ENCODE results near the gene SSB. TPM values are rescaled to one million over a fixed set of nuclear protein-coding genes. Genes with fewer than 3 reads are reported as not detected.
A peak's percentile ranks its signal among the peaks of the same experiment; 100 is the strongest.

Gene SSB
- total and polyA plus RNA-seq, 2 donors from 2014 or later = 82.0 to 86.6 TPM

DNA sequence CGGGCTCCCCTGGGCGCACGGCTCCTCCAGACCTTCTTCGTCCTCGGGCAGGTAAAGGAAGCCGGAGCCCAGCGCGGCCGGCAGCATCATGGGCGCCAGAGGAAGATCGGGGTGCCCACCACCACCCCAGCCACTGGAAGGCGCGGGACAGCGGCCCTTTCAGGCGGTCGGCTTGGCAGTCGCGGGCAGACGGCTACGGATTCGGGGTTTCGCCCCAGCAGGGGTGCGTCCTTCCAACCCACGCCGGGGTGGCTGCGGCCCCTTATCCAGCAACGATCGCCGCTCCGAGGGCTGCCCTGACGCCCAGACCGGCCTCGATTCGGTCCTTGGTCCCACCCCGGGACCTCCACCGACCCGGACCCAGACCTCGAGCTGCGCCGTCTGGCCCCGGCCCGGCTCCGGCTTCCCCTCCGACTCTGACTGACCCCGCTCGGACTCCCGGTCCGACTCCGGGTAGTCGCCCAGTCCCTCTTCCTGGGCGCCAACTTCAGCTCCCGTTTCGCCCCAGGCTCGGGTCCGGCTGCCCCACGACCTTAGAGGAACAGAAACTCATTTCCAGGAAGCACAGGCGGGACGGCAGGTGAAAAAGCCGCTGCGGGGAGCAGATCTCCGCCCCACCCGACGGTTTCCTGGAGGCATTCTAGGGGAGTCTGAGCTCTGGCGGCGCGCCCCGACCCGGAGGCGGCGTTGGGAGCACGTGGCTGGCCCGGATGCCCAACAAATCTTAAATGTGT is 30.2 kb upstream of the SSB start:
- H3K27ac ChIP-seq (ENCODE audit: low read depth in 2 of 2, low read length in 2 of 2) = no peak overlapping the region
- TF ChIP-seq, protein P1, sequence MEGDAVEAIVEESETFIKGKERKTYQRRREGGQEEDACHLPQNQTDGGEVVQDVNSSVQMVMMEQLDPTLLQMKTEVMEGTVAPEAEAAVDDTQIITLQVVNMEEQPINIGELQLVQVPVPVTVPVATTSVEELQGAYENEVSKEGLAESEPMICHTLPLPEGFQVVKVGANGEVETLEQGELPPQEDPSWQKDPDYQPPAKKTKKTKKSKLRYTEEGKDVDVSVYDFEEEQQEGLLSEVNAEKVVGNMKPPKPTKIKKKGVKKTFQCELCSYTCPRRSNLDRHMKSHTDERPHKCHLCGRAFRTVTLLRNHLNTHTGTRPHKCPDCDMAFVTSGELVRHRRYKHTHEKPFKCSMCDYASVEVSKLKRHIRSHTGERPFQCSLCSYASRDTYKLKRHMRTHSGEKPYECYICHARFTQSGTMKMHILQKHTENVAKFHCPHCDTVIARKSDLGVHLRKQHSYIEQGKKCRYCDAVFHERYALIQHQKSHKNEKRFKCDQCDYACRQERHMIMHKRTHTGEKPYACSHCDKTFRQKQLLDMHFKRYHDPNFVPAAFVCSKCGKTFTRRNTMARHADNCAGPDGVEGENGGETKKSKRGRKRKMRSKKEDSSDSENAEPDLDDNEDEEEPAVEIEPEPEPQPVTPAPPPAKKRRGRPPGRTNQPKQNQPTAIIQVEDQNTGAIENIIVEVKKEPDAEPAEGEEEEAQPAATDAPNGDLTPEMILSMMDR (IDR thresholded peaks at IDR 0.05; ENCODE audit: borderline replicate concordance, extremely low read depth, insufficient read depth) = no peak
- H3K36me3 ChIP-seq (ENCODE audit: control insufficient read depth in 2 of 3, insufficient read depth in 3 of 3, low read length in 3 of 3) = no peaks in the 10 kb centered on the region
- no peak for FAIRE-seq
- intact Hi-C loops (cut with DNase I) = no loop called here
- peaks cover 0 to 2% (median 0%) of the 10 kb centered on the region in 3 donors for H3K4me1 ChIP-seq (ENCODE audit: control insufficient read depth in 2 of 3, insufficient read depth in 2 of 3, low read depth in 1 of 3, low read length in 3 of 3)
- H3K4me3 ChIP-seq (ENCODE audit: low read length in 3 of 3) = peak overlapping the region in 1 of 3 donors; percentile 46
- H3K9ac ChIP-seq (ENCODE audit: low read length in 3 of 3) = no peak overlapping the region
- H3K27me3 ChIP-seq (ENCODE audit: control insufficient read depth, insufficient read depth, low read length) = peaks cover 7% of the 10 kb centered on the region
- DNase-seq = peak in 3 of 5 donors; percentile 20 to 77 (median 49)
- H3K9me3 ChIP-seq (ENCODE audit: control insufficient read depth in 2 of 3, insufficient read depth in 1 of 3, low read length in 3 of 3) = no peaks in the 10 kb centered on the region

DNA sequence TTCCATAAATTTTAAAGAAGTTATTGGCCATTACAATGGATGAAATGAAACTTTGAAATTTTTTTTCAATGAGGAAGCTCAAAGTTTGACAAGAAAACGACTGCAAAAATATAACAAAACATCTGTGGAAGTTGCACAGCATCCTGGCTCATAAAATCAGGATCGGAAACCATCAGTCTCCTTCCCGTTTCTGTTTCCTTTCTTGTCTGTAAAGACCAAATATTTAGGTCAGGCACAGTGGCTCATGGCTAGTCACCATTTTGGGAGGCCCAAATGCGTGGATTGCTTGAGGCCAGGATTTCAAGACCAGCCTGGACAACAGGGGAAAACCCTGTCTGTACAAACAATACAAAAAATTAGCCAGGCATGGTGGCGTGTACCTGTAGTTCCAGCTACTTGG is 27.6 kb upstream of the SSB start:
- peaks cover 0 to 2% (median 0%) of the 10 kb centered on the region in 3 donors for H3K4me1 ChIP-seq (ENCODE audit: control insufficient read depth in 2 of 3, insufficient read depth in 2 of 3, low read depth in 1 of 3, low read length in 3 of 3)
- H3K27ac ChIP-seq (ENCODE audit: low read depth in 2 of 2, low read length in 2 of 2) = no peak overlapping the region
- H3K36me3 ChIP-seq (ENCODE audit: control insufficient read depth in 2 of 3, insufficient read depth in 3 of 3, low read length in 3 of 3) = no peaks in the 10 kb centered on the region
- intact Hi-C loops (cut with DNase I) = no loop called here
- H3K4me3 ChIP-seq (ENCODE audit: low read length in 3 of 3) = no peak overlapping the region
- peaks cover 7% of the 10 kb centered on the region for H3K27me3 ChIP-seq (ENCODE audit: control insufficient read depth, insufficient read depth, low read length)
- no peak overlapping the region for H3K9ac ChIP-seq (ENCODE audit: low read length in 3 of 3)
- no peak for DNase-seq
- TF ChIP-seq, protein P1 (IDR thresholded peaks at IDR 0.05; ENCODE audit: borderline replicate concordance, extremely low read depth, insufficient read depth) = no peak
- FAIRE-seq = no peak
- no peaks in the 10 kb centered on the region for H3K9me3 ChIP-seq (ENCODE audit: control insufficient read depth in 2 of 3, insufficient read depth in 1 of 3, low read length in 3 of 3)

DNA sequence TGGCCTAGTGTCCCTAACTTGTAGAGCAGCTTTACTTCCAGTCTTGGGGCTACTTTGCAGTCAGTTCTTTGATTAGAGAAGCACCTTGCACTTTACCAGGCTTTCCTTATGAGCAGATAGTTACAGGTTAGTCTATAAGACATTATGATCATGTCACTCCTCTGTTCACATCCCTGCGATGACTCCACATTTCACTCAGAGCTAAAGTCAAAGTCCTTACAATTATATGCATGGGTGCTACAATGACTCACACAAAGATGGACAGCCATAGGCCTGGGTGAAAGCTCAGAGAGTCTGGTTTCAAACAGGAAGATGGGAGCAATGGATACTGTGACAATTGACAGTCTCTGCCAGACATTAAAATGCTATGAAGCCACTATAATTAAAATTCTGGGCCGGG is 27.1 kb upstream of the SSB start:
- H3K27me3 ChIP-seq (ENCODE audit: control insufficient read depth, insufficient read depth, low read length) = peaks cover 7% of the 10 kb centered on the region
- intact Hi-C loops (cut with DNase I) = no loop called here
- H3K27ac ChIP-seq (ENCODE audit: low read depth in 2 of 2, low read length in 2 of 2) = no peak overlapping the region
- TF ChIP-seq, protein P1 (IDR thresholded peaks at IDR 0.05; ENCODE audit: borderline replicate concordance, extremely low read depth, insufficient read depth) = no peak
- DNase-seq = no peak
- FAIRE-seq = no peak
- no peak overlapping the region for H3K9ac ChIP-seq (ENCODE audit: low read length in 3 of 3)
- H3K4me1 ChIP-seq (ENCODE audit: control insufficient read depth in 2 of 3, insufficient read depth in 2 of 3, low read depth in 1 of 3, low read length in 3 of 3) = peaks cover 0 to 2% (median 0%) of the 10 kb centered on the region in 3 donors
- H3K4me3 ChIP-seq (ENCODE audit: low read length in 3 of 3) = no peak overlapping the region
- H3K9me3 ChIP-seq (ENCODE audit: control insufficient read depth in 2 of 3, insufficient read depth in 1 of 3, low read length in 3 of 3) = no peaks in the 10 kb centered on the region
- H3K36me3 ChIP-seq (ENCODE audit: control insufficient read depth in 2 of 3, insufficient read depth in 3 of 3, low read length in 3 of 3) = no peaks in the 10 kb centered on the region
